ENCODE data around the gene MAPK8. TPM values are rescaled to one million over a fixed set of nuclear protein-coding genes. Genes with fewer than 3 reads are reported as not detected.

Gene MAPK8
- polyA plus RNA-seq, 1 of the 3 experiments (the other 2 are of a cell fraction) = 26.4 TPM

GRCh38 chr10:48456361-48456804, 149.9 kb downstream of the MAPK8 start:
- peak; percentile 30; the same call in 1 of the 2 replicates for TF ChIP-seq NFIC (IDR thresholded peaks at IDR 0.05; ENCODE audit: borderline replicate concordance)
- TF ChIP-seq CHD2 (IDR thresholded peaks at IDR 0.05; ENCODE audit: low read length, partially characterized antibody) = peak; percentile 85
- no peak for TF ChIP-seq IRF3 (IDR thresholded peaks at IDR 0.05; ENCODE audit: low read depth, low read length)
- TF ChIP-seq GATA2 (CRISPR knock-in tag; IDR thresholded peaks at IDR 0.05) = no peak
- Histone ChIP-seq H3K9ac (no peak overlapping the region), H3K4me3 (ENCODE audit: low read depth in 2 of 2, low read length in 1 of 2) (no peak overlapping the region), H3K27me3 (ENCODE audit: insufficient read depth) (no peaks in the 10 kb centered on the region), H3F3A (replicated peaks; ENCODE audit: insufficient read depth) (no peaks in the 10 kb centered on the region), H3K79me2 (ENCODE audit: insufficient read depth) (peaks cover 14% of the 10 kb centered on the region; the same call in 1 of the 2 replicates), H3K9me2 (no peaks in the 10 kb centered on the region), H3K27ac (ENCODE audit: low read depth in 2 of 2, low read length in 1 of 2) (peak overlapping the region in 1 of 2 experiments; percentile 44; a peak in 1 of 4 replicates), H3K4me2 (no peak overlapping the region), H2AFZ (ENCODE audit: low read depth) (no peak overlapping the region), H3K4me1 (ENCODE audit: control insufficient read depth in 1 of 2, insufficient read depth in 2 of 2, low read depth in 1 of 2, low read length in 1 of 2) (peaks cover 3 to 25% of the 10 kb centered on the region in 2 experiments; a peak in 2 of 4 replicates), H3K9me3 (no peaks in the 10 kb centered on the region), H3K36me3 (replicated peaks in 1 of 2; ENCODE audit: control insufficient read depth in 1 of 2, insufficient read depth in 2 of 2, low read length in 1 of 2) (peaks cover 8 to 11% of the 10 kb centered on the region in 2 experiments), H4K20me1 (ENCODE audit: insufficient read depth) (peaks cover 15% of the 10 kb centered on the region; the same call in 1 of the 2 replicates)
- CTCF ChIA-PET = interaction anchor here (0.8 to 3.0 kb wide), 2 partner anchors 11 to 200 kb away, joined by 6 to 16 read pairs; no protein-coding TSS in a partner anchor
- DNase-seq = peak; percentile 82
- POLR2A ChIA-PET = no interaction called here
- WGBS (ENCODE audit: low lambda C conversion rate) = 69% methylated on average over 9 of the region's 9 CpGs

GRCh38 chr10:48456808-48457761, 150.6 kb downstream of the MAPK8 start:
- Histone ChIP-seq H3K9me2 (no peaks in the 10 kb centered on the region), H3K9me3 (no peaks in the 10 kb centered on the region), H3K9ac (no peak overlapping the region), H3K79me2 (ENCODE audit: insufficient read depth) (peaks cover 19% of the 10 kb centered on the region; the same call in 1 of the 2 replicates), H3K36me3 (replicated peaks in 1 of 2; ENCODE audit: control insufficient read depth in 1 of 2, insufficient read depth in 2 of 2, low read length in 1 of 2) (peaks cover 8 to 11% of the 10 kb centered on the region in 2 experiments), H3K4me2 (no peak overlapping the region), H4K20me1 (ENCODE audit: insufficient read depth) (peaks cover 15% of the 10 kb centered on the region; the same call in 1 of the 2 replicates), H3F3A (replicated peaks; ENCODE audit: insufficient read depth) (no peaks in the 10 kb centered on the region), H3K27ac (ENCODE audit: low read depth in 2 of 2, low read length in 1 of 2) (no peak overlapping the region; a peak in 1 of 4 replicates), H3K4me3 (ENCODE audit: low read depth in 2 of 2, low read length in 1 of 2) (no peak overlapping the region), H2AFZ (ENCODE audit: low read depth) (no peak overlapping the region), H3K4me1 (ENCODE audit: control insufficient read depth in 1 of 2, insufficient read depth in 2 of 2, low read depth in 1 of 2, low read length in 1 of 2) (peaks cover 3 to 30% of the 10 kb centered on the region in 2 experiments; a peak in 2 of 4 replicates), H3K27me3 (ENCODE audit: insufficient read depth) (no peaks in the 10 kb centered on the region)
- POLR2A ChIA-PET = no interaction called here
- 89% methylated on average over 18 of the region's 24 CpGs for WGBS (ENCODE audit: low lambda C conversion rate)
- CTCF ChIA-PET = interaction anchor here (0.8 to 1.4 kb wide), 3 partner anchors 12 to 199 kb away, joined by 3 to 6 read pairs (median 5); no protein-coding TSS in a partner anchor
- peak; percentile 41 for DNase-seq
- TF ChIP-seq USF2 (IDR thresholded peaks at IDR 0.05; ENCODE audit: borderline replicate concordance, low read depth, low read length) = no peak
- TF ChIP-seq TEAD4 (IDR thresholded peaks at IDR 0.05; ENCODE audit: borderline replicate concordance, insufficient read depth) = no peak
- no peak for TF ChIP-seq MAX (IDR thresholded peaks at IDR 0.05; ENCODE audit: low read depth)
- TF ChIP-seq CHD2 (IDR thresholded peaks at IDR 0.05; ENCODE audit: low read length, partially characterized antibody) = no peak
- no peak for TF ChIP-seq ZBTB33 (IDR thresholded peaks at IDR 0.05; ENCODE audit: borderline replicate concordance, low read depth)
- no peak for TF ChIP-seq POLR2AphosphoS5 (IDR thresholded peaks at IDR 0.05; ENCODE audit: low read depth, low read length)
- no peak for TF ChIP-seq FOXM1 (IDR thresholded peaks at IDR 0.05; ENCODE audit: low read depth)
